ENCODE measurements around the gene GALNT2.

The GALNT2 gene

GRCh38 chr1:230073371-230074035 lies 6.5 kb downstream of the GALNT2 start:
- no peak for DNase-seq

- DNase-seq, result no peak
Measured at GRCh38 chr1:230074270-230074669, 7.2 kb downstream of the GALNT2 start.

GRCh38 chr1:230074762-230075161 lies 7.7 kb downstream of the GALNT2 start:
- DNase-seq, result no peak

- no peak for DNase-seq
Measured at GRCh38 chr1:230076121-230076520, 9.1 kb downstream of the GALNT2 start.

GRCh38 chr1:230077011-230077410 lies 10.0 kb downstream of the GALNT2 start:
- peak; percentile 17 for DNase-seq

- DNase-seq, result no peak
Measured at GRCh38 chr1:230077436-230078213, 10.6 kb downstream of the GALNT2 start.

- no peak for DNase-seq
Measured at GRCh38 chr1:230079199-230080024, 12.4 kb downstream of the GALNT2 start.

- no peak for DNase-seq
Measured at GRCh38 chr1:230080822-230081221, 13.8 kb downstream of the GALNT2 start.

- no peak for DNase-seq
Measured at GRCh38 chr1:230081751-230082150, 14.7 kb downstream of the GALNT2 start.

GRCh38 chr1:230082211-230082610 lies 15.2 kb downstream of the GALNT2 start:
- DNase-seq, result no peak

GRCh38 chr1:230083053-230083452 lies 16.0 kb downstream of the GALNT2 start:
- no peak for DNase-seq

- DNase-seq, result no peak
Measured at GRCh38 chr1:230083746-230084407, 16.8 kb downstream of the GALNT2 start.

- DNase-seq, result peak; percentile 88
Measured at GRCh38 chr1:230084408-230085177, 17.6 kb downstream of the GALNT2 start.

- DNase-seq, result no peak
Measured at GRCh38 chr1:230085178-230085515, 18.1 kb downstream of the GALNT2 start.

- DNase-seq, result no peak
Measured at GRCh38 chr1:230086151-230086550, 19.1 kb downstream of the GALNT2 start.

GRCh38 chr1:230087028-230087716 lies 20.1 kb downstream of the GALNT2 start:
- no peak for DNase-seq

- no peak for DNase-seq
Measured at GRCh38 chr1:230087717-230088105, 20.7 kb downstream of the GALNT2 start.

GRCh38 chr1:230090194-230090711 lies 23.2 kb downstream of the GALNT2 start:
- no peak for DNase-seq

- no peak for DNase-seq
Measured at GRCh38 chr1:230091473-230092231, 24.6 kb downstream of the GALNT2 start.

GRCh38 chr1:230094746-230095145 lies 27.7 kb downstream of the GALNT2 start:
- no peak for DNase-seq

GRCh38 chr1:230095938-230096337 lies 28.9 kb downstream of the GALNT2 start:
- DNase-seq, result no peak

All from activated CD4-positive, alpha-beta T cell treated with anti-CD3 and anti-CD28 coated beads, Interleukin-2, Interleukin-6, amounts not matched to agents 100 ng/mL and 50 ng/mL, durations not matched to agents 16 hours and 8 hours (primary cell).